HL-60 (cell line): ENCODE measurements around the gene TMEM221.

Experiments used
- DNase-seq, 2 experiments: peaks; one replicate each; pipeline ENCODE4 v3.0.0-alpha.2; 2010 to 2020; ENCODE audit warnings: low read depth in 1 of 2, low spot score in 1 of 2
- H3K27ac ChIP-seq: fragments of 250-450 bp; sonication (Bioruptor Pico); replicated peaks from 2 replicates; pipeline ENCODE4 v1.5.1; 2020; ENCODE audit warnings: mild to moderate bottlenecking, moderate library complexity
- H3K27me3 ChIP-seq: fragments of 250-450 bp; sonication (Bioruptor Pico); 2 replicates; pipeline ENCODE4 v1.5.1; 2021; ENCODE audit warnings: mild to moderate bottlenecking, moderate library complexity; ENCODE audit not compliant: insufficient read depth, poor library complexity, severe bottlenecking
- H3K4me3 ChIP-seq: replicated peaks from 2 replicates; pipeline ENCODE4 v1.5.1; 2011; ENCODE audit warnings: mild to moderate bottlenecking, control low read depth, low read length; ENCODE audit not compliant: insufficient read depth
- GABPA ChIP-seq: IDR thresholded peaks from 2 replicates; pipeline ENCODE4 v1.6.1; 2012; ENCODE audit warnings: low read depth
- POLR2AphosphoS5 ChIP-seq: IDR thresholded peaks from 2 replicates; pipeline ENCODE4 v1.6.1; 2012; ENCODE audit warnings: low read depth
- REST ChIP-seq: IDR thresholded peaks from 2 replicates; pipeline ENCODE4 v1.6.1; 2012; ENCODE audit warnings: low read depth; ENCODE audit not compliant: insufficient replicate concordance
- SPI1 ChIP-seq: IDR thresholded peaks from 2 replicates; pipeline ENCODE4 v1.6.1; 2012; ENCODE audit warnings: low read depth, mild to moderate bottlenecking, borderline replicate concordance
- TF ChIP-seq, protein P1 (sequence below): IDR thresholded peaks from one replicate; pipeline ENCODE4 v1.5.1; 2011; ENCODE audit warnings: low read length, control low read depth, inconsistent platforms; ENCODE audit not compliant: insufficient read depth

Gene TMEM221

GRCh38 chr19:17431417-17431816 is 17.1 kb downstream of the TMEM221 start:
- DNase-seq = no peak
- Histone ChIP-seq H3K4me3 (no peak overlapping the region), H3K27me3 (no peaks in the 10 kb centered on the region), H3K27ac (no peak overlapping the region)
- TF ChIP-seq REST = no peak
- no peak for TF ChIP-seq GABPA
- TF ChIP-seq, protein P1, sequence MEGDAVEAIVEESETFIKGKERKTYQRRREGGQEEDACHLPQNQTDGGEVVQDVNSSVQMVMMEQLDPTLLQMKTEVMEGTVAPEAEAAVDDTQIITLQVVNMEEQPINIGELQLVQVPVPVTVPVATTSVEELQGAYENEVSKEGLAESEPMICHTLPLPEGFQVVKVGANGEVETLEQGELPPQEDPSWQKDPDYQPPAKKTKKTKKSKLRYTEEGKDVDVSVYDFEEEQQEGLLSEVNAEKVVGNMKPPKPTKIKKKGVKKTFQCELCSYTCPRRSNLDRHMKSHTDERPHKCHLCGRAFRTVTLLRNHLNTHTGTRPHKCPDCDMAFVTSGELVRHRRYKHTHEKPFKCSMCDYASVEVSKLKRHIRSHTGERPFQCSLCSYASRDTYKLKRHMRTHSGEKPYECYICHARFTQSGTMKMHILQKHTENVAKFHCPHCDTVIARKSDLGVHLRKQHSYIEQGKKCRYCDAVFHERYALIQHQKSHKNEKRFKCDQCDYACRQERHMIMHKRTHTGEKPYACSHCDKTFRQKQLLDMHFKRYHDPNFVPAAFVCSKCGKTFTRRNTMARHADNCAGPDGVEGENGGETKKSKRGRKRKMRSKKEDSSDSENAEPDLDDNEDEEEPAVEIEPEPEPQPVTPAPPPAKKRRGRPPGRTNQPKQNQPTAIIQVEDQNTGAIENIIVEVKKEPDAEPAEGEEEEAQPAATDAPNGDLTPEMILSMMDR = no peak
- TF ChIP-seq SPI1 = no peak
- no peak for TF ChIP-seq POLR2AphosphoS5

DNA sequence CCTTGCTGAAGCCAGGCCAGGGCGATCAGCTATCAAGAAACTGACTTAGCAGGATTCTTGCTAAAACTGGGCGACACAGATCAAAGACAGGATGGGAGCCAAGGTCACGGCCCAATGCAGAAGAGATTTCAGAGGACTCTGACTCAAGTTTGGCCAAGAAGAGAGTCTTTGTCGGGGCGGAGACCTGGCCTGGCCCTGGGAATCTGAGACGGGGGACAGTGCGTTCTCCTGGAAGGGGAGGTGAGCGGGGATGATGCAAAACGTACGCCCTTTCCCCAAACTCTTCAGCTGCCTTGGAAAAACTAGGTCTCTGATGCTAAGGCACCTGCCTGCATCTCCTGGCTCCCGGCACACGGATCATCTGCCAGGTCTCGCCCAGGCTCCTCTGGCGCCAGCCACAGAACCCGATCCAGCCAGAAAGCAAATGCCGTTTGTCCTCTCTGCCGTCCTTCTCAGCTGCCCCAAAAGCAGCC is 18.8 kb downstream of the TMEM221 start:
- H3K27ac ChIP-seq = no peak overlapping the region
- TF ChIP-seq POLR2AphosphoS5 (no peak), GABPA (no peak), REST (no peak), SPI1 (no peak)
- TF ChIP-seq, protein P1 = no peak
- H3K4me3 ChIP-seq = no peak overlapping the region
- DNase-seq = no peak
- no peaks in the 10 kb centered on the region for H3K27me3 ChIP-seq

GRCh38 chr19:17424743-17425365 is 23.6 kb downstream of the TMEM221 start:
- no peak overlapping the region for H3K4me3 ChIP-seq
- no peak for TF ChIP-seq SPI1
- TF ChIP-seq, protein P1 = no peak
- TF ChIP-seq REST = no peak
- TF ChIP-seq GABPA = no peak
- TF ChIP-seq POLR2AphosphoS5 = no peak

More at GRCh38 chr19:17424743-17425365, 23.6 kb downstream of the TMEM221 start:
- no peaks in the 10 kb centered on the region for H3K27me3 ChIP-seq
- no peak overlapping the region for H3K27ac ChIP-seq
- peak in 1 of 2 experiments; percentile 28 for DNase-seq
